GM20000 (cell line): ENCODE results near the gene KRT84.

Source experiments
- DNase-seq: peaks from one replicate; pipeline ENCODE4 v3.0.0; 2012; ENCODE audit warnings: low spot score
- TF ChIP-seq, protein P1 (sequence below): IDR thresholded peaks from 2 replicates; pipeline ENCODE4 v1.5.1; 2012; ENCODE audit warnings: mild to moderate bottlenecking, control low read depth; ENCODE audit errors: extremely low read depth, missing control alignments

KRT84 gene

DNA sequence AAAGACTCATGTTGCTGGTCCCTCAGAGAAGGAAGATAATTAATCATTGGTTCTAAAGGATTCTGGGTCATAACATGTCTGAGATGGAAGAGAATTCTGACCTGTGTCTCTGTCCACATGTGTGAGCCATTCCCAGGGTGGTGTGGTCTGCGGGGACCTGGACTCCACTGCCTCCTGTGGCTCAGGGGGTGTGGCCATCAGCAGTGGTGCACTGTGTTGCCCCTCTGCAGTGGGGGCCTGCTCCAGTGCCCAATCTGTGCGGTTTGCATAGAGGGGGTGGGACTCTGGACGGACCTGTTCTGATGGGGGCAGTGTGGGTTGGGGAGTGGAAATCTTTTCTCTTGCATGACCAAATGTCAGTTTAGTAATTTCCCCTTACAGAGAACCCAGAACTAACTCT is 31.7 kb downstream of the KRT84 start:
- DNase-seq = no peak
- TF ChIP-seq, protein P1, sequence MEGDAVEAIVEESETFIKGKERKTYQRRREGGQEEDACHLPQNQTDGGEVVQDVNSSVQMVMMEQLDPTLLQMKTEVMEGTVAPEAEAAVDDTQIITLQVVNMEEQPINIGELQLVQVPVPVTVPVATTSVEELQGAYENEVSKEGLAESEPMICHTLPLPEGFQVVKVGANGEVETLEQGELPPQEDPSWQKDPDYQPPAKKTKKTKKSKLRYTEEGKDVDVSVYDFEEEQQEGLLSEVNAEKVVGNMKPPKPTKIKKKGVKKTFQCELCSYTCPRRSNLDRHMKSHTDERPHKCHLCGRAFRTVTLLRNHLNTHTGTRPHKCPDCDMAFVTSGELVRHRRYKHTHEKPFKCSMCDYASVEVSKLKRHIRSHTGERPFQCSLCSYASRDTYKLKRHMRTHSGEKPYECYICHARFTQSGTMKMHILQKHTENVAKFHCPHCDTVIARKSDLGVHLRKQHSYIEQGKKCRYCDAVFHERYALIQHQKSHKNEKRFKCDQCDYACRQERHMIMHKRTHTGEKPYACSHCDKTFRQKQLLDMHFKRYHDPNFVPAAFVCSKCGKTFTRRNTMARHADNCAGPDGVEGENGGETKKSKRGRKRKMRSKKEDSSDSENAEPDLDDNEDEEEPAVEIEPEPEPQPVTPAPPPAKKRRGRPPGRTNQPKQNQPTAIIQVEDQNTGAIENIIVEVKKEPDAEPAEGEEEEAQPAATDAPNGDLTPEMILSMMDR = no peak

DNA sequence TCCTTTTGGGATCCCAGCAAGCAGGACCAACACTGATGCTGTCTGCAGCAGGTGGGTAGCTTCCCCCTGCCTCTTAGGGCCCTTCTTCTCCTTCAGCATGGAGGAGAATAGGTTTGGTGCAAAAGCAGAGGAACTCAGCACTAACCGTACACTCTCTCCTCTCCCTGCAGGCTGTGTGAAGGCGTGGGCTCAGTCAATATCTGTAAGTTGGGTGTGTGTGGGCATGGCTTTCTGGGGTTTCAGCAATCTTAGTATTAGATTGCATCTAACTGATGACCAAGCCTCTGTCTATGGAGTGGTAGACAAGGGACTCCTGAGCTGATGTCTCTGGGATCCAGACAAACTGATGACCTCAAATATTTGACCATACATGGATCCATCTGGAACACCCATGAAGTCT is 32.5 kb downstream of the KRT84 start:
- TF ChIP-seq, protein P1 = no peak
- DNase-seq = no peak

DNA sequence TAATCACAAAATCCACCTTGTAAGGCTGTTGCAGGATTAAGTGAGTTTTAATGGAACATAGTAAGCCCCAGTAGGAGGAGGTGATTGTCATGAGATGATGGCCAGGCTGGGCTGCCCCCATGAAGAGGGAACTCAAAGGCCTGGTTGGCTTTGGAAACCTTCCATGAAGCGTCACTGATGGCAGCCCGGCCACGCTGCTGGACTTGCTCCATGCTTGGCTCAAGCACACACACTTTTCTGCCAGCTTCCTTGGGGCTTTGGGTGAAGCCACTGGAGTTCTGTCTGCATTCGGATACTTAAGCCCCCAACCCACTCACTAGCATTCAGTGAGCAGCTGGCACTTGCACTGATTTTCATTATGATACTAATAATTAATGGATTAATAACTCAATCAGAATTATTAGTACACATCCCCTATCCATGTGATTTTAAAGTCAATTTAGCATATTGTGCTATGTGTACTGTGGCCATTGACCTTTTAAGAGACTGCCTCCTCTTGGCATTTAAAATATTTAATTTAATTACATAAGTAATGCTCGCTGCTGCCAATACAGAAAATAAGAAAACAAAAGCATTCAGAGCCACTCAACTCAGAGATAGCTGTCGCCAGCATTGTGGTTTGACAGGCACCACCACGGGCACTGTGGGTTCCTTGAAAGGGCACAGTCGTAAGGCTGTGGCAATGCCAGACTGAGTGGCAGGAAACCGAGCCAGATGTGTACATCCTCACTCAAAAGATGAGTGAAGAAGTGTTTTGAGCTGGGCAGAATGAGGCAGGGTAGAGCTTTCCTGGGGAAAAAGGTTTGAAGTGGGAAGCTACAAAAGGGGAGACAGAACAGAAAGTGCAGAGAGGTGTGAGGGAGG is 34.0 kb downstream of the KRT84 start:
- TF ChIP-seq, protein P1 = no peak
- DNase-seq = no peak

DNA sequence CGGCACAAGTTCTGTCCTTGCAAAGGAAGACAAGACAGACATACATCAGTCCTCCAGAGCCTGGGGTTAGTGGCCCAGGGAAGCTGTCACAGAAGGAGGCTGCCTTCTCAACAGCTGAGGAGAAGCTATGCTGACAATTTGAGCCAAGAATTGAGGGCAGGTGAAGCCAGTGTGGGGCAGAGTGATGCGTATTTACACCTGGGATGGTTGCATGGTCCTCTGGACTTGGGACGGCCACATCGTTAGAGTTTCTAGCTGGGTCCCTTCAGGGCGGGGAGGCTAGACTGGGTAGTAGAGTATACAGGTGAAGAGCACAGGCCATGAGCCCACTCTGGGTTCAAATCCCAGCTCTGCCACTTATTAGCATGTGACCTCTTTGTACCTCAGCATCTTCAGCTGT is 34.7 kb downstream of the KRT84 start:
- no peak for DNase-seq
- TF ChIP-seq, protein P1 = no peak

DNA sequence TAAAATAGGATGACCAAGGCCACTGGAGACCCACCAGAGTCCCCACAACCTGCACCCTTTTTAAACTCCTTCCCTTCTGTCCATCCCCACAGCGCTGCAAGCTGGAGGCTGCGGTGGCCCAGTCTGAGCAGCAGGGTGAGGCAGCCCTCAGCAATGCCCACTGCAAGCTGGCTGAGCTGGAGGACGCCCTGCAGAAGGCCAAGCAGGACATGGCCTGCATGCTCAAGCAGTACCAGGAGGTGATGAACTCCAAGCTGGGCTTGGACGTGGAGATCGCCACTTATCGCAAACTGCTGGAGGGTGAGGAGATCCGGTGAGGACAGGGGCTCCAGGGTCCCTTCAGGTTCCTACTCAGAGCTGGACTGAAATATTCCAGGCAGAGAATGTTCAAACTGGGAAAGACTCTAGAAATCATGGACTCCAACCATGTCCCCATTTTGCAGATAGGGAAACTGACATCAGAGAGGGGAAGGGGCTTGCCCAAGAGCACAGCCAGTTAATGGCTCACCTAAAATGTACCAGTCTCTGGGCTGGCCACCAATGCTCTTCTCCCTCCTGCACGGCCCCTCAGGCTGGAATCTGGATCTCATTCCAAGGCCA is 35.3 kb downstream of the KRT84 start:
- DNase-seq = no peak
- TF ChIP-seq, protein P1 = no peak

DNA sequence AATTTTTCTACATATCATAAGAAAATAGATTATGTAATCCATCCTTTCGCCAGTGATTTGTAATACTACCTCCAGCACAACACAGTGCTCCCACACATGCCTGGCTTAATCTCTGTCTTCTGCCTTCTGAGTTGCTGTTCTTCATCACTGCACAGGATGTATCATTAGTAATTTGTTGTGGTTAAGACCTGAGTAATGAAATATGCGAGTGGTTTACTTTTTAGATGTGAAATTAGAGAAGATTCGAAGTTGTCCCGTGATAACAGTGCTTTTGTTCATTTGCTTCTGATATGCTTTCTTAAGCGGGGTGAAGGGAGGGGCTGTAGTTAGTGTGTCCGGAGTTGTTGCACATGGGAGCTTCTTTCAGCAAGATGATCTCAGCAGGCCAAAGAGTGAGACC is 36.3 kb downstream of the KRT84 start:
- TF ChIP-seq, protein P1 = no peak

More for the DNA sequence above, 36.3 kb downstream of the KRT84 start:
- no peak for DNase-seq
